ENCODE measurements around the gene PRIMA1.

DNA sequence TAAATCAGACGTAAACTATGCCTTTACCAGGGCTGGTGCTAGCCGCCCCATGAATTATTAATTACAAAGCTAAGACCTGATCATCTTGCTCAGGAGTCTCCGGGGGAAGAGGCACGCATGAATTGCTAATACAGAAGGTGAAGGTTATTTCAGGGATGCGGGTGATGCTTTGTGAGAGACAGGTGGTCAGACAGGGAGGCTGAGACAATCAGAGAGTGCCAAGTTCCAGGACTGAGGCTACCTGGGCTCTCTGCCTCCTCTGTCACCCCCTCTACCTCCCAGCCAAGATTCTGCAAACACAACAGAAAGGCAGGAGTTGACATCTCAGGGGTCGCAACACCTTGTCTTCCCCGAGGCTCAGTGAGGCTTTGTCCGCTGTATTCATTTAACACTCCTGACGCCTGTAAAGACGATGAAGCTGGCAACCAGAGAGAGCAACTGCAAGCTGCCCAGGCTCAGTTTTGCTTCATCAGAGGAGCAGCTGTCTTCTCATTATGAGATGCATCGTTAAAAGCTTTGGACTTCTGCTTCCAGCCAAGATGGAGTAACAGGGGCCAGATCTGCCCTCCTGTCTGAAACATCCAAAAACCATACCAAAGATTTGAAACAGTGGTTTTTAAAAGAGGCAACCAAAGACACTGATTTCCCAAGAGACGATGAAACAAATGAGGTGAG lies 46.6 kb downstream of the PRIMA1 start:
- TF ChIP-seq, protein P1, sequence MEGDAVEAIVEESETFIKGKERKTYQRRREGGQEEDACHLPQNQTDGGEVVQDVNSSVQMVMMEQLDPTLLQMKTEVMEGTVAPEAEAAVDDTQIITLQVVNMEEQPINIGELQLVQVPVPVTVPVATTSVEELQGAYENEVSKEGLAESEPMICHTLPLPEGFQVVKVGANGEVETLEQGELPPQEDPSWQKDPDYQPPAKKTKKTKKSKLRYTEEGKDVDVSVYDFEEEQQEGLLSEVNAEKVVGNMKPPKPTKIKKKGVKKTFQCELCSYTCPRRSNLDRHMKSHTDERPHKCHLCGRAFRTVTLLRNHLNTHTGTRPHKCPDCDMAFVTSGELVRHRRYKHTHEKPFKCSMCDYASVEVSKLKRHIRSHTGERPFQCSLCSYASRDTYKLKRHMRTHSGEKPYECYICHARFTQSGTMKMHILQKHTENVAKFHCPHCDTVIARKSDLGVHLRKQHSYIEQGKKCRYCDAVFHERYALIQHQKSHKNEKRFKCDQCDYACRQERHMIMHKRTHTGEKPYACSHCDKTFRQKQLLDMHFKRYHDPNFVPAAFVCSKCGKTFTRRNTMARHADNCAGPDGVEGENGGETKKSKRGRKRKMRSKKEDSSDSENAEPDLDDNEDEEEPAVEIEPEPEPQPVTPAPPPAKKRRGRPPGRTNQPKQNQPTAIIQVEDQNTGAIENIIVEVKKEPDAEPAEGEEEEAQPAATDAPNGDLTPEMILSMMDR (IDR thresholded peaks at IDR 0.05): no peak
- no peak for TF ChIP-seq ZNF121 (CRISPR knock-in tag; IDR thresholded peaks at IDR 0.05)
- TF ChIP-seq, protein P2, sequence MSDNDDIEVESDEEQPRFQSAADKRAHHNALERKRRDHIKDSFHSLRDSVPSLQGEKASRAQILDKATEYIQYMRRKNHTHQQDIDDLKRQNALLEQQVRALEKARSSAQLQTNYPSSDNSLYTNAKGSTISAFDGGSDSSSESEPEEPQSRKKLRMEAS (CRISPR knock-in tag; IDR thresholded peaks at IDR 0.05): no peak
- TF ChIP-seq CBFB (CRISPR knock-in tag; IDR thresholded peaks at IDR 0.05; ENCODE audit: low read depth): no peak
- no peak for TF ChIP-seq GRHL2 (CRISPR knock-in tag; IDR thresholded peaks at IDR 0.05; ENCODE audit: insufficient replicate concordance, severe bottlenecking)
- no peak for TF ChIP-seq NR2C2 (CRISPR knock-in tag; IDR thresholded peaks at IDR 0.05)
- TF ChIP-seq, protein P3, sequence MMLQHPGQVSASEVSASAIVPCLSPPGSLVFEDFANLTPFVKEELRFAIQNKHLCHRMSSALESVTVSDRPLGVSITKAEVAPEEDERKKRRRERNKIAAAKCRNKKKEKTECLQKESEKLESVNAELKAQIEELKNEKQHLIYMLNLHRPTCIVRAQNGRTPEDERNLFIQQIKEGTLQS (CRISPR knock-in tag; conservative IDR thresholded peaks at IDR 0.05): no peak
